ENCODE data around the gene SHKBP1. TPM values are rescaled to one million over a fixed set of nuclear protein-coding genes. Genes with fewer than 3 reads are reported as not detected.
A peak's percentile ranks its signal among the peaks of the same experiment; 100 is the strongest.
"Not testable (repeated sequence)": the region's sequence is repeated elsewhere in the genome, so short reads cannot be mapped to it uniquely, and the experiment has no call there.

SHKBP1 gene
- total RNA-seq, 1 donor from 2014 or later, result 56.3 TPM

- DNase-seq (ENCODE audit: low read depth), result no peak
- Mint-ChIP-seq H3K36me3 (ENCODE audit: low read depth, unreplicated experiment) (peaks cover 25% of the 10 kb centered on the region), H3K27ac (ENCODE audit: unreplicated experiment) (peak overlapping the region; percentile 75), H3K4me3 (ENCODE audit: unreplicated experiment) (no peak overlapping the region), H3K27me3 (ENCODE audit: low read depth, unreplicated experiment) (no peaks in the 10 kb centered on the region), H3K4me1 (ENCODE audit: low read depth, unreplicated experiment) (peaks cover 21% of the 10 kb centered on the region), H3K9me3 (ENCODE audit: unreplicated experiment) (no peaks in the 10 kb centered on the region)
- TF ChIP-seq CTCF (IDR thresholded peaks at IDR 0.05; ENCODE audit: insufficient read depth, low read depth, low read length), result no peak
- no peak for TF ChIP-seq EZH2 (IDR thresholded peaks at IDR 0.05; ENCODE audit: insufficient read depth, low read length)
- Histone ChIP-seq H3K27me3 (ENCODE audit: insufficient read depth, low read length) (no peaks in the 10 kb centered on the region), H3K4me3 (ENCODE audit: insufficient read depth, low read depth, low read length) (no peak overlapping the region), H3K4me1 (ENCODE audit: insufficient read depth, low read length) (peaks cover 22% of the 10 kb centered on the region), H3K9me3 (ENCODE audit: insufficient read depth, low read depth, low read length) (no peaks in the 10 kb centered on the region), H3K9ac (ENCODE audit: low read length) (no peak overlapping the region), H3K79me2 (ENCODE audit: insufficient read depth, low read length) (no peaks in the 10 kb centered on the region), H4K20me1 (ENCODE audit: insufficient read depth, low read length) (no peaks in the 10 kb centered on the region), H3K4me2 (ENCODE audit: low read length) (no peak overlapping the region), H3K27ac (ENCODE audit: low read depth, low read length) (no peak overlapping the region), H3K36me3 (ENCODE audit: insufficient read depth, low read length) (no peaks in the 10 kb centered on the region), H2AFZ (ENCODE audit: low read depth, low read length) (no peak overlapping the region)
- FAIRE-seq, result no peak
Measured at GRCh38 chr19:40590464-40591265, 14.0 kb downstream of the SHKBP1 start.

DNA sequence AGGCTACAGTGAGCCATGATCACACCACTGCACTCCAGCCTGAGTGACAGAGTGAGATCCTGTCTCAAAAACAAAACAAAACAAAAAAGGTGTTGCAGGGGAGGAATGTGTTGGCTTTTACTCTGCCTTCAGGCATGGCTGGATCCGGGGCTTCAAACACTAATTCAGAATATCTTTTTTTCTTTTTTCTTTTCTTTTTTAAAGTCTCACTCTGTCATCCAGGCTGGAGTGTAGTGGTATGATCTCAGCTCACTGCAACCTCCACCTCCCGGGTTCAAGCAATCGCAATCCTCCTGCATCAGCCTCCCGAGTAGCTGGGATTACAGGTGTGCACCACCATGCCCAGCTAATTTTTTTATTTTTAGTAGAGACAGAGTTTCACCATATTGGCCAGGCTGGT is 15.1 kb downstream of the SHKBP1 start:
- peak overlapping the region; percentile 72 for H3K27ac Mint-ChIP-seq (ENCODE audit: unreplicated experiment)
- H4K20me1 ChIP-seq (ENCODE audit: insufficient read depth, low read length); DNase-seq (ENCODE audit: low read depth); H3K9ac ChIP-seq (ENCODE audit: low read length); FAIRE-seq; H3K4me2 ChIP-seq (ENCODE audit: low read length); H3K27ac ChIP-seq (ENCODE audit: low read depth, low read length); H3K36me3 ChIP-seq (ENCODE audit: insufficient read depth, low read length); H3K9me3 ChIP-seq (ENCODE audit: insufficient read depth, low read depth, low read length); H3K27me3 Mint-ChIP-seq (ENCODE audit: low read depth, unreplicated experiment); H3K4me3 Mint-ChIP-seq (ENCODE audit: unreplicated experiment); H2AFZ ChIP-seq (ENCODE audit: low read depth, low read length); H3K79me2 ChIP-seq (ENCODE audit: insufficient read depth, low read length); H3K4me3 ChIP-seq (ENCODE audit: insufficient read depth, low read depth, low read length); H3K9me3 Mint-ChIP-seq (ENCODE audit: unreplicated experiment); H3K27me3 ChIP-seq (ENCODE audit: insufficient read depth, low read length): not testable (repeated sequence)
- peaks cover 18% of the 10 kb centered on the region for H3K4me1 Mint-ChIP-seq (ENCODE audit: low read depth, unreplicated experiment)
- peaks cover 20% of the 10 kb centered on the region for H3K4me1 ChIP-seq (ENCODE audit: insufficient read depth, low read length)
- peaks cover 19% of the 10 kb centered on the region for H3K36me3 Mint-ChIP-seq (ENCODE audit: low read depth, unreplicated experiment)

GRCh38 chr19:40592170-40592569 is 15.5 kb downstream of the SHKBP1 start:
- H3K9ac ChIP-seq (ENCODE audit: low read length), result no peak overlapping the region
- H3K36me3 ChIP-seq (ENCODE audit: insufficient read depth, low read length), result no peaks in the 10 kb centered on the region
- Mint-ChIP-seq H3K4me3 (ENCODE audit: unreplicated experiment) (peak overlapping the region; percentile 20), H3K36me3 (ENCODE audit: low read depth, unreplicated experiment) (peaks cover 16% of the 10 kb centered on the region), H3K27ac (ENCODE audit: unreplicated experiment) (no peak overlapping the region), H3K27me3 (ENCODE audit: low read depth, unreplicated experiment) (peaks cover 4% of the 10 kb centered on the region), H3K9me3 (ENCODE audit: unreplicated experiment) (no peaks in the 10 kb centered on the region), H3K4me1 (ENCODE audit: low read depth, unreplicated experiment) (peaks cover 18% of the 10 kb centered on the region)
- no peaks in the 10 kb centered on the region for H3K79me2 ChIP-seq (ENCODE audit: insufficient read depth, low read length)
- H3K27me3 ChIP-seq (ENCODE audit: insufficient read depth, low read length), result no peaks in the 10 kb centered on the region
- no peak for TF ChIP-seq CTCF (IDR thresholded peaks at IDR 0.05; ENCODE audit: insufficient read depth, low read depth, low read length)
- TF ChIP-seq EZH2 (IDR thresholded peaks at IDR 0.05; ENCODE audit: insufficient read depth, low read length), result no peak
- H2AFZ ChIP-seq (ENCODE audit: low read depth, low read length), result no peak overlapping the region
- DNase-seq (ENCODE audit: low read depth) (peak; percentile 69), FAIRE-seq (peak; percentile 17)
- no peak overlapping the region for H3K27ac ChIP-seq (ENCODE audit: low read depth, low read length)
- peaks cover 22% of the 10 kb centered on the region for H3K4me1 ChIP-seq (ENCODE audit: insufficient read depth, low read length)
- H3K9me3 ChIP-seq (ENCODE audit: insufficient read depth, low read depth, low read length), result no peaks in the 10 kb centered on the region
- no peak overlapping the region for H3K4me3 ChIP-seq (ENCODE audit: insufficient read depth, low read depth, low read length)
- no peaks in the 10 kb centered on the region for H4K20me1 ChIP-seq (ENCODE audit: insufficient read depth, low read length)
- H3K4me2 ChIP-seq (ENCODE audit: low read length), result no peak overlapping the region

All from astrocyte (in vitro differentiated cells and primary cell).